Omental fat pad (tissue), 4 donors: ENCODE results near the gene HNF1A. TPM values are rescaled to one million over a fixed set of nuclear protein-coding genes. Genes with fewer than 3 reads are reported as not detected.

Source experiments
- ATAC-seq: fragments of 150-250 bp; one replicate; pipeline ENCODE4 v1.9.1; 2016; ENCODE audit warnings: mild to moderate bottlenecking, moderate library complexity; ENCODE audit not compliant: low FRiP score
- DNase-seq: peaks from one replicate; pipeline ENCODE4 v3.0.0-alpha.2; 2019; ENCODE audit warnings: low spot score
- CTCF ChIP-seq, 3 donors: fragments of 450-650 bp; IDR thresholded peaks; one replicate each; pipeline ENCODE4 v1.5.1; 2016 to 2017; ENCODE audit warnings: antibody characterized with exemption in 3 of 3, mild to moderate bottlenecking in 3 of 3, moderate library complexity in 2 of 3
- total RNA-seq, 4 donors: library from RNA; depleted of rRNA; stranded (reverse); fragments of >200 nt; gene quantifications; one replicate each; pipeline ENCODE4 v1.1.0, GENCODE V29; 2016

The HNF1A gene
- total RNA-seq, 4 donors from 2014 or later: not detected

DNA sequence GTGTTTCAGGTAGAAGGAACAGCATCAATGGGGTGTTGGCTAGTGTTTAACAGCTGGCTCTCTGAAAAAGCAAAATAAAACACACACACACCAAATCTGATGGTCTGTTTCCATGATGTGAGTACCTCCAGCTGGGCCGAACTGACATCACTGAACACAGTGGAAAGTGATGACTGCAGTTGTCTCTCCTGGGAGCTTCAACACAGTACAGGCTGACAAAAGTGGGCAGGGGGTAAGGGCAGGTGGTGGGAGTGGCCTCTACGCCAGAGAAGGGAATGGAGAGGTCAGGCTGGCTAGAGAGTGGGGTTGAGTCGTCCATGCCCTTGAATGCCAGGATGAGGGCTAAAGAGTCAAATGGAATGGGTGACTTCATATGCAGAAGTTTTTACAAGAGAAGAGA, 8.0 kb upstream of the HNF1A start:
- ATAC-seq (no peak), DNase-seq (no peak)
- no peak for TF ChIP-seq CTCF (IDR thresholded peaks at IDR 0.05)

DNA sequence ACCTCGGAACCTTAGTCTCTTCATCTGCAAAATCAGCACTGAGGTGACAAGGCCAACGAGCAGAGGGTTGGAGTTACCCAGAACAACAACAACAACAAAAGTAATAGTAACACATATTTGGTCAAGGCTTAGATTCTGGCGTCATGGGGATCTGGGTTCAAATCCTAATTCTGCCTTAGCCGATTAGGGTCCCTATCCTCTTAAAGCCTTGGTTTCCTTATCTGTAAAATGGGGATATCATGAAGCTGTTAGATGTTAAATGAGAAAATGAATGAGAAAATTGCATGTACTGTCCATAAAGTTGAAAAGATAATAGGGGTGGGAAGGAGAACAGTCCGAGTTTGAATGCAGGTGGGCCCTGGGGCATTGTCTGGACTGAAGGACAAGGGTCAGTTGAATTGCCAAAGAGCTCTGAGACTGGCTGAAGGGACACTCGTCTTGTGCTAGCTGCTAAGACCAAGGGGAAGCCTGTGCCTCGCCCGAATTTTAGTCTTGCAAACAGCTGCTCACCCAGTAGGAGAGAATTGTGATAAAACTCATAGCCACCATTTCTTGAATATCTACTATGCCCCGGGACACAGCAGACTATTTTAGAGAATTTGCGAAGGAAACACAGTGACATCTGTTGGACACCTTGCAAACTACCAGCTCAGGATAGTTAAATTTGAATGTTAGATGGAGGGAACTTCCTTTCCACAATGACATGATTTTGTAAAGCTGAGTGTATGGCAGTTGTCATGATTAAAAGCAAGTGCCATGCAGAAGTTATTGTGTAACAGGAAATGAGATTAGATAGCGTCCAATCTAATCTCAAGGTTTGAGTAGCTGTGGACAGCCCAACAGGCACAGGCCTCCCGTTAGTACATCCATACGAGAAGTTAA, 6.8 kb upstream of the HNF1A start:
- DNase-seq (no peak), ATAC-seq (peak; percentile 48)
- TF ChIP-seq CTCF (IDR thresholded peaks at IDR 0.05): peak in 1 of 3 donors; percentile 7

- no peak for TF ChIP-seq CTCF (IDR thresholded peaks at IDR 0.05)
- DNase-seq (no peak), ATAC-seq (no peak)
Measured at GRCh38 chr12:120972870-120973543, 5.3 kb upstream of the HNF1A start.

GRCh38 chr12:120977531-120978295, 630 bp upstream of the HNF1A start:
- ATAC-seq (no peak), DNase-seq (no peak)
- no peak for TF ChIP-seq CTCF (IDR thresholded peaks at IDR 0.05)

DNA sequence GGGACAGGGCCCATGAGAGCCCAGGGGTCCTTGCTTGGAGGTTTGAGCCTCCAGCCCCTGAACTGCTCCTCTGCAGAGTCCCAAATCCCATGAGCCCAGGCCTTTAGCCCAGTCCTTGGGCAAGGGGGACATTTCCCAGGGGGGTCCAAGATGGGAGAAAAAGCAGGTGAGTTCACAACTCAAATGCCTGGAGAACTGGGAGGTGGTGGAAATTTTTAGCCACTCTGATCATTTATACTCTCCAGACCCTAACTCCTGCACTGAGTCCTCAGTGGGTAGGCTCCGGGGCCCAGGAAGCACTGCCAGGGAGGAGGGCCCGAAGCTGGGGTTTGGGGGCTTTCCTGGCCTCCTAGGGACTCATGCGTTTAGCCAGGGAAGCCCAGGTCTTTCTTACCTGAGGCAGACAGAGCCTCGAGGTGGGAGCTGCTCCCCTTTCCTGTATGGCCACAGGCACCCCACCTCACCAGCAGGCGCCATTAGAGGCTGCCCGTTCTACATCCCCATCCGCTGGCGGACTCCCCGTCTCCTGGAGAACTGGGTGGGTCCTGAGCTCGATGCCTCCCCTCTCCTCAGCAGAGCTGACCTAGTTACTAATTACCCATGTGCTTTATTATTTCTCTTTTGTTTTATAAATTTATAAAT, 998 bp downstream of the HNF1A start:
- DNase-seq (no peak), ATAC-seq (no peak)
- TF ChIP-seq CTCF (IDR thresholded peaks at IDR 0.05): no peak

DNA sequence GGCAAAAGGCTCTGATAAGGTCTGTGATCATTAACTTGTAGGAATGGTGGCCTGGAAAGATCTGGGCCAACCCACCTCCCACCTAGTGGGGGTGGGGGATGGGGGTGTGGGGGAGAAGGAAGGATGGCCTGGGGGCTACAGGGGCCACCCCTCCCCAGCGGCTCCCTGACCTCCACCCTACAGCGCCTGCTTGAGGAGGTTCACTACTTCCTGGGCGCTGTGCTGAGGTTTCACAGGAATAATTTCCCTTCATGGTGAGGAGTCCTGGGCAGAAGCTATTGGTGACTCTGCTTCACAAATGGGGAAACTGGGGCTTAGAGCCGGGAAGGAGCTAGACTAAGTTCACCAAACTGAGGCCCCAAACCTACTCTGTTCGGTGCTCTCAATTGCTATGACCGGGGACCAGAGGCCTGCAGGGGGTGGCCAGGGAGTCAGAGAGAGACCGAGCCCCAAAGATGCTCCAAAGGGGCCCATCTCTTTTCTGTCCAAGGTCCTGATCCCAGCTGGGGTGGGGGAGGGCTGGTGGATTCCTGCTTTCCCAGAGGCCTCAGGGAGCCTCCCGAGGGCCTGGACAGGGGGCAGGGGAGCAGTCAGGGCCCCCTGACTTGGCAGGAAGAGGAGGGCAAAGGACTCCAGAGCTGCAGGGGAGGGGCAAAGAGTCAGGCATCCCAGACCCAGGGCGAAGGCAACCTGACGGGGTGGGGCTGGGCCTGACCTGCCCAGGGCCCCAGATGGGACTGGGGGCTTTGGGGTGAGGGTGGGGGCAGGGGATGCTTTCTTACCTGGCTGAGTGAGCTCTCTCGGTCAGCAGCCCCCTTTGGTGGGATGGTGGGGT, 1.7 kb downstream of the HNF1A start:
- ATAC-seq (no peak), DNase-seq (no peak)
- TF ChIP-seq CTCF (IDR thresholded peaks at IDR 0.05): no peak
